ENCODE results near the gene RBPJ.

The RBPJ gene

DNA sequence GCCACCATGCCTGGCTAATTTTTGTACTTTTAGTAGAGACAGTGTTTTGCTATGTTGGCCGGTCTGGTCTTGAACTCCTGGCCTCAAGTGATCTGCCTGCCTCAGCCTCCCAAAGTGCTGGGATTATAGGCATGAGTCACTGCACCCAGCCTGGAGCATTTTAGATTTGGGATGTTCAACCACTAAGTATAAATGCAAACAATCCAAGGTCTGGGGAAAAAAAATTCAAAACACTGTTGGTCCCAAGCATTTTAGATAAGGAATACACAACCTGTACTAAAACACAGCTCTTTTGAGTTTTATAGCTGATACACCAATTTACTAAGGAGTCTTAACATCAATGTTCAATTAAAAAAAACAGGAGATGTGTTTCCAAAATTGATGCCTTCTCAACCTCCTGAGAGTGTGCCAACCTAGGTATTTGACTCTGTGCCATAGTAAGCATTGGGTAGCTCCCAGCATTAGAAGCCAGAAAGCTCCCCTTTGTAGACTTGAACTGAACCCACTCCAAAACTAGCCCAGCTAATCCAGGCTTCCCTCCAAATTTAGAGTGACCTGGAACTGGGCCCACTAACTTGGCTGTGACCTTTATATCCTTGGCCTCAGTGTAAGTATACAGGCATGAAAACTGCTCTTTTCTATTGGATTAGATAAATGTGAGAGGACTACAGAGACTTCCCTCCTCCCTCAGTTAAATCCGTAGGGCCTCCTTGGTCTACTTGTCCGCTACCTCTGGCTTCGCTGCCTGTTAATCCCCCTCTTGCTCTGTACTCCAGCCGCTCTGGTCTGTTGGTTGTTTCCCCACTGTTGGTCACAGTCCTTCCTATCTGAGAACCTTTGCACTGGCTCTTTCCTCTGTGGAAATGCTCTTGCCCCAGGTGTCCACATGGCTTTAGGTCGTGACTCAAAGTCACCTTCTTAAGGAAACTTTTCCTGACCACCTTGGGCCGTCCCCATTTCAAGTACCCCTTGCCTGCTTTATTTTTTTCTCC lies 91.9 kb downstream of the RBPJ start:
- TF ChIP-seq CTCF (IDR thresholded peaks at IDR 0.05; ENCODE audit: insufficient read depth, low read depth, low read length, missing control alignments): no peak
- no peak overlapping the region for H3K4me3 ChIP-seq (ENCODE audit: low read length)
- no peak for DNase-seq (ENCODE audit: low read depth)

DNA sequence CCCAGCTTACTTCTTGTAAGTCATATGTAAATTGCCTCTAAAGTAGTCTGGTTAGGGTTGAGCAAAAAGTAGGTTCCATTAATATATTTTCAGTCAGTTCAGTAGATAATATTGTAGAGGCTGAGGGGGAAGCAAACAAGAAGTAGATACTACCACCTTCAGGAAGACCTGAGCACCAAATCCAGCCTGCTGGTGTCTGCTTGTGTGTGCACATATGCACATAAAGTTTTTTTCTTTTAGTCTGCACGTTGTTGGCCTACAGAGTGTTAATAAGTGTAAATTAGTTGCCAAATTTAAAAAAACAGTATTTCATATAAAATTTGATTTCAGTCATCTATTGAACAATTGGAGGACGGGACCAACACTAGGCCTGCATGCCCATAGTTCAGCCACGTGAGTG lies 92.8 kb downstream of the RBPJ start:
- TF ChIP-seq CTCF (IDR thresholded peaks at IDR 0.05; ENCODE audit: insufficient read depth, low read depth, low read length, missing control alignments): no peak
- H3K4me3 ChIP-seq (ENCODE audit: low read length): no peak overlapping the region
- DNase-seq (ENCODE audit: low read depth): no peak

DNA sequence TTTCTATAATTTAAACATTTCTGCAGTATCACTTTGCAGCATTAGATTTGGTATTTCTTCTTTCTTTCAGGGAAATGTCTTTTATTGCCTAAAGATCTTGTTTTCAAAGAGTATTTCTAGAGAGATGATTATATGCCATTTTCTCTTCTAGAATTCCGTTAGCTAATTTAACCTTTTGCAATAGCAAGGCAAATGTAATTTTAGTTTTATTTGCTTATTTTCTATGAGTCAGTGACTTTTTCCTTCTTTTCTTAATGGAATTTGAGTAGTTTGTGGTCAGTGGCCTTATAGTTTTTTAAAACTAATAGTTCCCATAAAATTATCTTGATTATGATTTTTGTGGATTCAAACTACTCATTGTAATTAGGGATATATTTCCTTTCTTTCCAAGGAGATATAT lies 97.3 kb downstream of the RBPJ start:
- no peak overlapping the region for H3K4me3 ChIP-seq (ENCODE audit: low read length)
- no peak for DNase-seq (ENCODE audit: low read depth)
- TF ChIP-seq CTCF (IDR thresholded peaks at IDR 0.05; ENCODE audit: insufficient read depth, low read depth, low read length, missing control alignments): no peak

DNA sequence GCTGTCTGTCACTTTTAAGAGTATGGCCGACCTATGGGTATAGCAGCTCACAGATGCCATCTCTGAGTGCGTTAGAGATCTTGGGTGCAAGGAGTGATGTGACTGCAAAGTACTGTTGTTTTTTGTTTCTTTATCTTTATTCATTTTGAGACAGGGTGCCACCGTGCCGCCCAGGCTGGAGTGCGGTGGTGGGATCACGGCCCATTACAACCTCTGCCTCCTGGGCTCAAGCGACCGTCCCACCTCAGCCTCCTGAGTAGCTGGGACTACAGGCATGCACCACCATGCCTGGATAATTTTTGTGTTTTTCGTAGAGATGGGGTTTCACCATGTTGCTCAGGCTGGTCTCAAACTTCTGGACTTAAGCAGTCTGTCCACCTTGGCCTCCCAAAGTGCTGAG lies 98.0 kb downstream of the RBPJ start:
- H3K4me3 ChIP-seq (ENCODE audit: low read length): no peak overlapping the region
- no peak for DNase-seq (ENCODE audit: low read depth)
- no peak for TF ChIP-seq CTCF (IDR thresholded peaks at IDR 0.05; ENCODE audit: insufficient read depth, low read depth, low read length, missing control alignments)

- DNase-seq (ENCODE audit: low read depth): no peak
- no peak for TF ChIP-seq CTCF (IDR thresholded peaks at IDR 0.05; ENCODE audit: insufficient read depth, low read depth, low read length, missing control alignments)
- H3K4me3 ChIP-seq (ENCODE audit: low read length): no peak overlapping the region
Observed at GRCh38 chr4:26420438-26420837, 99.6 kb downstream of the RBPJ start.

- no peak for DNase-seq (ENCODE audit: low read depth)
- H3K4me3 ChIP-seq (ENCODE audit: low read length): no peak overlapping the region
- TF ChIP-seq CTCF (IDR thresholded peaks at IDR 0.05; ENCODE audit: insufficient read depth, low read depth, low read length, missing control alignments): no peak
Observed at GRCh38 chr4:26420913-26421312, 100.1 kb downstream of the RBPJ start.

GRCh38 chr4:26424153-26424552 lies 103.3 kb downstream of the RBPJ start:
- H3K4me3 ChIP-seq (ENCODE audit: low read length): no peak overlapping the region
- no peak for TF ChIP-seq CTCF (IDR thresholded peaks at IDR 0.05; ENCODE audit: insufficient read depth, low read depth, low read length, missing control alignments)
- no peak for DNase-seq (ENCODE audit: low read depth)
